Measurements from ENCODE around the gene CDON.
"Not testable (repeated sequence)": the region's sequence is repeated elsewhere in the genome, so short reads cannot be mapped to it uniquely, and the experiment has no call there.

The CDON gene

DNA sequence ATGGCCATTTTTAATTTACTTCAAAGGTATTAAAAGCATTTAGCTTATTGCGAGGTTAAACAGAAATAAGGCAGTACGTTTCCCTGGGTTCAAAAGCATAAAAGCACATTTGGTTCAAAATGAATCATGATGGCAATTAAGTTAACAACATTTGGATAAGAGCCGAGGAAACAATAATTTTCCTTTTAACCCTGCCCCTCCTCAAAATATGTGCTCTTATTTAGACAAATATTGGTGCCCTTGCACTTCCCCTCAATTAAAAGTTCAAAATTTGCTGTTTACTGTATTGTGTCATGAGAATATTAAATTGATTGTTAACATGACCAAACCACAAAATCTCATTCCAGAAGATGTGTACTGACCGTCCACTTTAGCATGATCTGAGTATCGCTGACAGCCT lies 68.2 kb downstream of the CDON start:
- DNase-seq (no peak), ATAC-seq (no peak)

DNA sequence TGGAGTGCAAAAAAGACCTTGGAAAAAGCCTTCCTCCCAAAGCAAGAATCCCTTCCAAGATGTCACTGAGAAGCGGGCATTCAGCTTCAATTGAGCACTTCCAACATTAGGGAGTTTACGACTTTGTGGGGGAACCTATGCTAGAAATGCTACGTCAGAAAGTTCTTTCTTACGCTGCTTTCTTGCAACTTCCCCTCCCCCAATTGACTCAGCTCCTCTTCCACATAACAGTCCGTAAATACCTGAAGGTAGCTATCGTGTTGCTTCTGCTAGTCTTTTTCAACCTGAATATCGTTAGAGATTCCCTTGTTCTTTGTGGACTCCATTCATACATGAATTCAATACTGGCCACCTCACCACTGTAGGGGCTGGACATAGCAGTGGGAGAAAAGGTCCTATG lies 69.8 kb downstream of the CDON start:
- DNase-seq (no peak), ATAC-seq (no peak)

DNA sequence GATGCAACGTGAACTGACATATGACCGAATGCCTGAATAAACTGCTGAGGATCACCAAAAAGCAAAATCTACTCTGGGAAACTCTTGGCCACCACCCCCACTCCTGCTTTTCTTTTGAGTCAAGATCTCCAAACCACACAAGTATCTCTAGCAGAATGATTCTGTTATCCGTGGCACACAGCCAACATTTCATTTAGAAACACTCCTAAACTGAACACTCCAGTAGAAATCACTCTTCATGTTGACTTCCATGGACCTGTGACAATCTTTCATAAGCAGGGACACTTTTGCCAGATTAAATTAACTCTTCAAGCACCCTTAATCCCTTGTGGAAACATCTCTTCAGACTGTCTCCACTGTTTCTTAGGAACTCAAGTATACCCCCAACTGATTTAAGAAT lies 72.4 kb downstream of the CDON start:
- no peak for ATAC-seq
- no peak for DNase-seq

DNA sequence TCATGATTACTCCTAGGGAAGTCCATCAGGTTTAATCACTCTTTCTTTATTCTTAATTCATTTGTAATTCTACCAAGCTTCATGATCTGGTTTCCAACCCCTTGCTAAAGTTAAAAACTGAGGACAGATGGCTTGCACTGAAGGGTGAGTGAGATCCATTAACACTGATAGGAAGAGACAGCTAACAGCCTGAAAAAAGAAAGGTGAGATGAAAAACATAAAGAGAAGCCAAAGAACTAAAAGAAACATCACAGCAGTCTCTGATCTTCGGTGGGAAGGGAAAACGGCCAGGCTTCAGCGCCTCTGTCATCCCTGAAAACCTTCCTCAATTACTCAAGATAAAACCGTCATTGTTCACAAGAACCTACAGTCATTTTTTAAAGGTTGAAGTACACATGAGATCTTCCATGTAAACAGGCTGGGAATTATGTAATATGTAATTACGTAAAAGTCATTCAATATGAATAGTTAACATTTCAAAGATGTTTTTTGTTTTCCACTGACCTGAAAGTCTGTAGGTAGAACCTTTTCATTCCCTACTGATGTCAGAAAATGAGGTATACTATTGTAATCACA lies 75.5 kb downstream of the CDON start:
- no peak for ATAC-seq
- DNase-seq, result no peak

DNA sequence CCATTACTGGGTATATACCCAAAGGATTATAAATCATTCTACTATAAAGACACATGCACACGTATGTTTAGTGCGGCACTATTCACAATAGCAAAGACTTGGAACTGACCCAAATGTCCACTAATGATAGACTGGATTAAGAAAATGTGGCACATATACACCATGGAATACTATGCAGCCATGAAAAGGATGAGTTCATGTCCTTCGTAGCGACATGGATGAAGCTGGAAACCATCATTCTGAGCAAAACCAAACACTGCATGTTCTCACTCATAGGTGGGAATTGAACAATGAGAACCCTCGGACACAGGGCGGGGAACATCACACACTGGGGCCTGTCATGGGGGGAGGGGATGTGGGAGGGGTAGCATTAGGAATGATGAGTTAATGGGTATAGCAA lies 76.7 kb downstream of the CDON start:
- ATAC-seq, DNase-seq: not testable (repeated sequence)

DNA sequence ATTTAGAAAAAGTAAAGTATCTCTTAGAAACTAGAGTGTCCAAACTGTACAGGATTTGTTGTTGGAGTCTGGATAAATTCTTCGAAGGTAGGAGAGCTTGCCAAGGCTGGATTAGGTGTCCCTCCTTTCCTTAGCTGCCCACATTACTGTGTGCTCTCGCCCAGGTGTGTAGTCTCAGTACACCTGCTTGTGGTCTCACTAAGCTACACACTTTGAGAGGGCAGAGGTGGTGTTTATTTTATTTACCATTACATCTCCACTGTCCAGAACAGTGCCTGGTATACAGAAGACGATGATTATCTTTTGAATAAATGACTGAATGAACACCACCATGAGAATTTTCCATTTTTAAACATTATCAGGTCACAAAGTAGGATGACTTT lies 80.3 kb downstream of the CDON start:
- ATAC-seq (no peak), DNase-seq (no peak)

DNA sequence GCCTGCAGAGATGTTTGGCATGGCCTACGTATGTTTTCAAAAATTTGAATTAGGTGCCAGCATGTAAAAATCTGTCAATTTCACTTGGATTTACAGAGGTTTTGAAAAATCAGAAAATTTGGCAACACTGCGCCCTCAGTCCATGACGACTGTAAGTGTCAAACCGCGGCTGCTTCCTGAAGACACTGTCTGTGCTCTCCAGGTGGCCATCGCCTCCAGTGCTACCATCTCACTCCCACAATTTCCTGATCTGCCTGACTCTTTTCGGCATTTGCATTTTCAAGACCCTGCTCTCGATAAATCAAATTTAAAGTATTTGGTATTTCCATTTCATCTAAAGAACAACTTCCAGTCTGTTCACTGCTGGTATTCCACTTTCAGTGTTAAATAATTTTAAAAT lies 82.2 kb downstream of the CDON start:
- ATAC-seq (no peak), DNase-seq (no peak)

DNA sequence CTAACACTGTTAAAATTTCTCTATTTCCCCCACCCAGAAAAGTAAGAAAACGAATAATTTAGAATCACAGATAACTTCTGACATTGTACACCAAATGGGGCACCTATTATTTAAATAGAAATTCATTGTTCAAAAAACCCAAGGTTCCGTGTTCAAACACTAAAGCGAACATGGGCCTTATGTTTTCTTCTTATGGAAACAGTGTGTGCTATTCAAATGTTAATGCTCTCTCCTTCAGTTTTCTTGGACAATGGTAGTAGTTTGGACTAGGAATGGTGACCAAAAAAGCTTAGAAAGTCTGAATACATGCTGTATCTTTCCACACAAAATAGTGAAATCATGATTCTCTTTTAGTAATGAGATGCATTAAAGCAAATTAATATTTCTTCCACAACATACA lies 83.2 kb downstream of the CDON start:
- no peak for DNase-seq
- ATAC-seq, result no peak

DNA sequence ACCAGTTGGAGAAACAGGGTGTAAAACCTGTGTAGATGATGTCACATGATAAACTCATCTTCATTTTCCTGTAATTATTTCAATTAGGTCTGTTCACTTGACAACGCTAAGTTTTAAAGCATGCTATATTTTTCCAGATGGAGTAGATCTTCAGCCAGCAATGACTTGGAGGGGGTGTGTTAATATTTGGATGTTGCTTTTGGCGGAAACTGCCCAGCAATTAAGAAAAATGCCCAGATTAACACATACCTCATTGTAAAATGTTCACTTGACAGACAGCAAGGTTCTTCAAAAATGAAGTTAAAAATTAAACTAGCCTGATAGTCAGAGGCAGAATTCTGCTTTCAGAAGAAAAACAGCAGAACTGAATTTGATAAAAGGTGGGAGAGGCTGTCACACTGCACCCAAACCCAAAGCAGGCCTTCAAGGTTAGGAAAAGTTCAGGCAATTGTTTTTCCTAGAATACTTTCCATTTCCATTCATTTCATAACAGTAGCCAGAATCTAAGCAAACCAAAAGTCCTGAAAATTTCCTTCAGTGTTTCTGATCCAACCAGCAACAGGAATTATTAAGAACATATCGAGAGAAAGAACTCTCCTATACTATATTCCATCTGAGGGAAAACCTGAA lies 83.8 kb downstream of the CDON start:
- ATAC-seq (no peak), DNase-seq (no peak)

DNA sequence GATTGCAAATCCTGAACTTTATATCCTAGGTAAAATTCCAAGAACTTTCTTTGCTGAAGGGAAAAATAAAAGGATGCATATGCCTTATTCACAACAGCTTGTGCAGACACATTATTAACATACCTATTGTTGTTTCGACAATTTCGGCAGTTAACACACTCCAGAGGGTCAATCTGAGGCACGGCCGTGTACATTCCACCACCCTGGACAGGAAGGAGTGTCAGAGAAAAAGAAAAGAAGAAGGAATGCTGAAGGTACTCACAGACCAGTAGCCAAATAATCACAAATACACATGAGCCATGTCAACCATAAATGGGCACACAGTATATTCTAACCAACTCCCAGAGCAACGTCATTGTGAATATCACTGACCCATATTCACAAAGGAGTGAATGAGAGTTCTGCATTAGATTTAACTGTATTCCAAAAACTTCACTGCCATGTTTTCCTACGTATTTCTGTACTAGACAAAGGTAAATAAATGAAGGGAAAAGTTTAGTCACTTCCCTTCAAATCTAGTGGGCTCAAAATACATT lies 84.4 kb downstream of the CDON start:
- DNase-seq (no peak), ATAC-seq (no peak)

DNA sequence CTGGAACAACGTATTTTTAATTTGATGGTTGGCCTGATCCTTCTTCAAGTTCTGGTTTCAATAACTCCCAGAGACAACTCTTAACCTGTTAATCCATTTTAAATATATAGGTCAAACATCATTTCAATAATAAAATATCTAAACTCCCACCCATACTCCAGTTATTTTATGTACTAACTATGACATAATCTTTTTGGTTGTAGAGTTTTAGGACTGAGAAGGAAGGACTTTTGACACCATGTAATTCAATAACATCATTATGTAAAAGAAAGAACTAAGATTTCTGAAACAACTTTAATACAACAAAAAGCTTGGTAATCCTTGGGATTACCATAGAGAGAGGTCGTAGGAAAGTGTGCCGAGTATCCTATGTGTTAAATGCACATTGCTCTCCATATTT lies 85.3 kb downstream of the CDON start:
- no peak for DNase-seq
- ATAC-seq, result no peak

DNA sequence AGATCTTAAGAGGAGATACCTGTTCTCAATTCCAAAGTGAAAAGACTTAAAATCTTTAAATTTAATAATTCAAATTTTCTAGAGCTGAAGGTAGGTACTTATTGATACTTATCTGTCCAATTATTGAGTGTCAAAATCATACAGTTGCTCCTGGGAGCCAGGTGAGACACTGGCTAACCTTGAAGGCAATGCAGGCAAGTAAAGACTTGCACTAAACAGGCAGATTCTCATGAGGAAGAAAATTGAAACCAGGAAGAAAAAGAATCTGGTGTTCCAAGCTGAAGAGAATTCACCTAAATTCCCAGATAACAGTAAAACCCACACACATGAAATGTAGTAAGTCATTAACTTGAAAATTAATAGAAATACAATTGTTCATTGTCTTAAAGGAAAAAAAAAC lies 86.5 kb downstream of the CDON start:
- no peak for ATAC-seq
- no peak for DNase-seq

DNA sequence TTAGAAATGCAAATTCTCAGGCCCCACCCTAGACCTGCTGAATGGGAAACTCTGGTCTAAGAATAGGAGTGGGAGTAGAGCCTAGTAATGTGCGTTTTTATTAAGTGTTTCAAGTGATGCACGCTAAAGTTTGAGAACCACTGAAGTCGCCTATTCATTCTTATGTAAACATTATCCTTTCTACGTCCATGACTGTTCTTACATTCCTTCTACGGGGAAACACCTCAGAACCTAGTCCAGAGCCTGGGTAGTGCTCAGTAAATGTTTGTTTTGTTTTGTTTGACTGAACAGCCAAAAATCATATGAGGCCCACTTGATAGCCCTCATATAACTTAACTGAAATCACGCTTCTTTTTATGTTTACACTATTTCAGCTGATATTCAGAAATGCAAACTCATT lies 87.0 kb downstream of the CDON start:
- ATAC-seq (no peak), DNase-seq (no peak)

DNA sequence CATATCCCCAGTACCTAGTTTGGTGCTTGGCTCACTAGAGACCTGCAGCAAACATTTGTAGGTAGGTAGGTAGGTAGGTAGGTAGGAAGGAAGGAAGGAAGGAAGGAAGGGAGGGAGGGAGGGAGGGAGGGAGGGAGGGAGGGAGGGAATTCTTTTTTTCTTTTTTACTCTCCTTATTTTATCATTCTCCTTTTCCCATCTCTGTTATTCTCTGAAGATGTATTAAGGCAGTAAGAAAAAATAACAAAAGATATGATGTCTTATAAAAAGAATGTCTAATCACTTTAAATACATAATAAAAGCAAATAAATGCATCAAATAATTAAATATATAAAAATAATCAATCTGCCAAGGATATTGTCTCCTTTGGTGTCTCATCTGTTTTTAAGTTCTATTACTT lies 88.4 kb downstream of the CDON start:
- ATAC-seq, result no peak
- no peak for DNase-seq

DNA sequence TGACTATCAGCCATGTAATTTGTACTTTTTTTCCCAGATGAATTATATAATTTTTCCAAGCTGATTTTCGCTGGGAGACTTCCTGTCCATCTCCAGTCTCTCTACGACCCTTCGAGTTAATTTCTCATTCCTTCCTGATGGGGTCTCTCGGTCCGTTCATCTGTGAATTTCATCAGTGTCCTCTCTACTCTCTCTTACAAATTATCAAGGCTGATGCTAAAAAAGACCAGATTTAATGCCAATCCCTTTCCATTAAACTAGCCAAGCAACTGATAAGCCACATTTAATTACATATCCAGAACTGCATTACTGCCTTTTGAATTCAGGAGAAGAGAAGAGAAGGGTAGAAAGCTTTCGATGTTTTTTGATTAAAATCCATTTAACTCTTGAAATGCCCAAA lies 91.0 kb downstream of the CDON start:
- ATAC-seq, result no peak
- DNase-seq, result no peak

DNA sequence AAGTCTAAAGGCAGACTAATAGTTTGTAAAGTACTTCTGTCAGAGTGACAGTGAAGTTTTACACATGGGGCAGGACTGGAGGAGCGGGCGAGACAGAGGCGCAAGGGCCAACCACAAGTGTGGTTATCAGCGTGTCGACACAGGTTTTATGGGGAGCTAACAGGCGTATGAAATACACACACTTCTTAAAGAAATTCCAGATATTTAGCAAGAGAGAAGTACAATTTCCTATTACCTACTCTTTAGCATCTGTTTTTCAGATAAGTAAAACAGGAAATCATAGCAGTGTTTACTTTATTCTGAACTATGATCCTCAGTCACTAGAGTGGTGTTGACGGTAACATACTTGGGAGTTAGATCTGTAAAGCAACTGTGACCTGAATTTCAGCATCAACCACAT lies 94.3 kb downstream of the CDON start:
- ATAC-seq (no peak), DNase-seq (no peak)

DNA sequence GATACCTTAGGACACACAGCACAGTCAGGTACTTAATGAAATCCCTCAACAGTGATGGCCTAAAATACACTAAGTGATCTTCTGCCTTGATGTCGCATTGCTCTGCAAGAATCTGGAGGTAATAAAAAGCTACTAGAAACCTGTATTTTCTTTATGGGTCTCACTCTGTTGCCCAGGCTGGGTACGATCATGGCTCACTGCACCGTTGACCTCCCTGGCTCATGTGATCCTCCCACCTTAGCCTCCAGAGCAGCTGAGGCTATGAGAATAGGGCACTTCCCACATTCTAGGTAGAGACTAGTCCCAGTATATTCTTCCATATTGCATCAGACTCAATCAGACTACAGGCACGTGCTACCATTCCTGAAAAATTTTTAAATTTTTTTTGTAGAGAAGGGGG lies 95.2 kb downstream of the CDON start:
- ATAC-seq, result no peak

DNA sequence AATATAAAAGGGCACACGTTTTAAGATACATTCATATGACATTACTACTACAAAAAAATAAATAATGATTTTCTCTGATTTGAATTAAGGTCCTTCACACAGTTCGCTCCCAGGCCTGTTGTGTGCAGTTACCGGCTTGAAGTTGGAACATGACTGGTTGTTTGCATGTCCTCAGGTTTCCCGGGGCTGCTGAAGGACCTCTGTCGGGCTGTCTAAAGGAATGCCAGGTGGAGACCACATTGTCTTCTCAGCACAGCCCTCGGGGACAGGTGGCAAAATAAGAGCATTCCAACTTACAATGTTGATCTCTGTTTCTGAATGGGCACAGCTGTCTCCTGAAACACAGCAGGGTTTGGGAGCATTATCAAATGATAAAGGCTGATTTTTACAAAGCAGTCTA lies 101.9 kb downstream of the CDON start:
- DNase-seq (no peak), ATAC-seq (no peak)

More for the DNA sequence above, 95.2 kb downstream of the CDON start:
- no peak for DNase-seq

DNA sequence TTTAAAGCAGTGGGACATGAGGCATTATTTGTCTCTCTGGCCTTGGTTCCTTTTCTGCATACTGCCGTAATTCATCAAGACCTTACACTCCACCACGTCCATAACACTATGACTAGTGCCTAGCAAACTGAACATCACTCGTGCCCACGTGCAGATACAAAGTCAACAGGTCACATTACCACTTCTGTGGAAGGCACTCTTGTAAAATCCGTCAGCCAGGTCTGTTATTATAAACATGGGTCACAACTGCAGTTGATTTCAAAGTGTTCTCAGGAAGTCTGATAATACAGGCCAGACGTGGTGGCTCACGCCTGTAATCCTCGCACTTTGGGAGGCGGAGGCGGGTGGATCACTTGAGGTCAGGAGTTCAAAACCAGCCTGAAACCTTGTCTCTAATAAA lies 102.7 kb downstream of the CDON start:
- no peak for ATAC-seq
- no peak for DNase-seq

DNA sequence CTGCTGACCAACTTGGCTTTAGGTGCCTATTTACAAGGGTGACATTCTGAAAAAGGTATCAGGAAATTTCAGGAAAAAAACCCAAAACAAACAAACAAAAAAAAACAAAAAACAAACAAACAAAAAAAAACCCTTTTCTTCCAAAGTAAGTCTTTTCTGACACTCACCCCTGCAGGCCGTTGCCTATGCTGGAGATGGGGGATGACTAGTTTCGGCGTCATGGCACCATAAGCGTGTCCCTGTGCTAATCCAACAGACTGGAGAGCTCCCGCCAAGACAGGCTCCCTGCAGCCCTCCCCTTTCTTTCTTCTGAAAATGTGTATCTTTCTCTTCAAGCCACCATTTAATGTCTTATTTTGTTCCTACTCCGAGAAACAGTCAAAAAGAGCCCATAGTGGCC lies 103.2 kb downstream of the CDON start:
- ATAC-seq (no peak), DNase-seq (no peak)

DNA sequence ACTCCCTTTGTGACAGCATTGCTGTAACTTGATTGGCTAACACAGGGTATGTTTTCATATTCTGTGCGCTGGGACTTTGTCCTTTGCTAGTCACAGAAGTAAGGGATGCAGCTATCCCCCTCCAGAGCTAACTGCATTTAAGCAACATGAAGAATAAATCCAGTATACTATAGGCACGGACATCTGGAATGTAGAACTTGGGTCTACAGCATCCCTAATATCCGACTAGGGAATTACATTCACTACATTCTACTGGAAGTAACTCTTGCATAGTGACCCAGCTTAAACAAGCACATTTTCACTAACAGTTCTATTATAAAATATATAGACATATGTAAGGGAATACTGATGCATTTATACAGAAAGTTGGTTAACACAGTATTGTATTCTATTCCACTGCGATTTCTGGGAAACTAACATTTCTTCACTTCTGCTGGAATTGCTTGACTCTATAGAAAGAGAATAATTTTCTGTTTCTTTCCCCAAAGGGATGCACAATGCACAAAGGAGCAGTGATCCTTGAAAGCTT lies 103.7 kb downstream of the CDON start:
- no peak for DNase-seq
- no peak for ATAC-seq

DNA sequence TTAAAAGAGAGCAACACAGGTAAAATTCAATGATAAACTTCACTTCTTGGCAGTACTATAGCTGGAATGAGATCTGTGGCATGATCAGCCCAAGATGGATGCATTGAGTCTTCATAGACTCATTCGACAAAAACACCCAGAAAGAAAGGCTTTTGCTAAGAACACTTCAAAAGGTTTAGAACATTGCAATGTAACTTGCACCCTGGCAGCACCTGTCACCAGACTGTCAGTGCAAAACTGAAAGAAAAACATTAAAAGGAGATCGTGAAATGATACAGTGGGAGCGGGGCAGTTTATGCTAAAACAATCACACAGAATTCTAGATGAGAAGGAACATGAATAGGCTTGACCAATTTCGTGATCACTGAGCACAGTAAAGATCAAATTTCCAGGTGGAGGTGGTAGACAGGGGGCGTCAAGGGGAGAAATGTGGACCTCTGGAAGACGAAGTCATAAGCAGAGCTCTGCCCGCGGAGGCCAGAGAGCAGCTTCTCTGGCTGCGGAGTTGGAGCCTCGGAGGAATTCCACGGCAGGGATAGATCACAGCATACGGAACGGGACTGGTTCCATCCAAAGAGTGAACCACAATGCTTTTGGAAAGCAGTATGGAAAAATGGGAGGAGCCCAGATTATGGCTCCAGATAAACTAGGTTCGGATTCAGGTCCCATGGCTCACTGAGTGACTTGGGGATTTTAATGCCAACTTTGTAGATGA lies 104.9 kb downstream of the CDON start:
- DNase-seq (no peak), ATAC-seq (no peak)

DNA sequence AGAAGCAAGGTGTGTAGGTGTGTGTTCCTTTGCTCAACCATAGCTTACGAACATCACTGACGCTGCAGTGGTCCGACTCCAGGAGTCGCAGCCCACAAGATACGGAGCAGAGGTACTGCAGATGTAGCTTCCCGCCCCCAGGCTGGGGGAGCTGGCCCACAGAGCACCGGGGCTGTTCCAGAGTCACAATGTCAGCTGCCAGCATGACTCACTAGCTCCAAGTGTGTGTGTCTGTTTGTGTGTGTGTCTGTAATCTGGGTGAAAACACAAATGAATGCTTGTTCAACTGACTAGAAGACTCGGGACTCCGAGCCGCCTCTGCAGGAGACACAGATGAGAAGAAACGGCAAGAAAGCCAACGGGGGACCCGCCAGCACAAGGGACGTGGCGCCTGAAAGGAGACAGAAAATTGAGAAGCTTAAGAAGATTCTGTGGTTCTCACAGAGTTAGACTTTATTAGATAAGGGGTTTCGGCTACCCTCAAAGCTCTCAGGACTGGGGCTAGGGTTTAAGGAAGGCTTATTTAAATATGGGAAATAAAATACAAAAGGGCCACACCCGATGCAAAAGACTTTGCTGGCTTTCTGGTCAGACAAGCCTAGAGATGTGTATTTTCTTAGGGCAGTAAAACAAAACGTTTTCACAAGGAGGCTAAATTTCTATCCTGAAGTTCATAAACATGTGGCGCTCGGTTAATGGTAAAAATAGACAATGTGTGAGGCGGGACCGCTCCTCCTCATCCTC lies 106.1 kb downstream of the CDON start:
- no peak for ATAC-seq
- no peak for DNase-seq
